Measurements from ENCODE around the gene FAM20C.

Gene FAM20C

GRCh38 chr7:234051-234707, 41.8 kb downstream of the FAM20C start:
- TF ChIP-seq CTCF (IDR thresholded peaks at IDR 0.05; ENCODE audit: low read length, missing control alignments) = no peak
- DNase-seq (ENCODE audit: low read depth) = no peak
- no peak overlapping the region for H3K4me3 ChIP-seq (replicated peaks; ENCODE audit: low read depth, low read length)

GRCh38 chr7:234708-235553, 42.6 kb downstream of the FAM20C start:
- DNase-seq (ENCODE audit: low read depth) = no peak
- TF ChIP-seq CTCF (IDR thresholded peaks at IDR 0.05; ENCODE audit: low read length, missing control alignments) = no peak
- no peak overlapping the region for H3K4me3 ChIP-seq (replicated peaks; ENCODE audit: low read depth, low read length)

- no peak for TF ChIP-seq CTCF (IDR thresholded peaks at IDR 0.05; ENCODE audit: low read length, missing control alignments)
- H3K4me3 ChIP-seq (replicated peaks; ENCODE audit: low read depth, low read length) = no peak overlapping the region
- no peak for DNase-seq (ENCODE audit: low read depth)
Observed at GRCh38 chr7:235576-236395, 43.4 kb downstream of the FAM20C start.

GRCh38 chr7:236967-237366, 44.6 kb downstream of the FAM20C start:
- H3K4me3 ChIP-seq (replicated peaks; ENCODE audit: low read depth, low read length) = no peak overlapping the region
- TF ChIP-seq CTCF (IDR thresholded peaks at IDR 0.05; ENCODE audit: low read length, missing control alignments) = no peak
- no peak for DNase-seq (ENCODE audit: low read depth)

GRCh38 chr7:237385-237784, 45.0 kb downstream of the FAM20C start:
- no peak for DNase-seq (ENCODE audit: low read depth)
- H3K4me3 ChIP-seq (replicated peaks; ENCODE audit: low read depth, low read length) = no peak overlapping the region
- no peak for TF ChIP-seq CTCF (IDR thresholded peaks at IDR 0.05; ENCODE audit: low read length, missing control alignments)

GRCh38 chr7:240146-240676, 47.8 kb downstream of the FAM20C start:
- H3K4me3 ChIP-seq (replicated peaks; ENCODE audit: low read depth, low read length) = no peak overlapping the region
- TF ChIP-seq CTCF (IDR thresholded peaks at IDR 0.05; ENCODE audit: low read length, missing control alignments) = no peak
- no peak for DNase-seq (ENCODE audit: low read depth)

Data from fibroblast of pulmonary artery (primary cell).